ENCODE measurements around the gene GPR15LG.

GPR15LG gene

GRCh38 chr10:84205049-84205852 is 31.6 kb downstream of the GPR15LG start:
- peak; percentile 60 to 93 (median 83) for DNase-seq
- intact Hi-C loops (cut with DNase I): loop anchor here (2.0 kb wide), 1 partner anchor 66 kb away; the partner anchor contains the start of gene GHITM

- no peak for DNase-seq
- intact Hi-C loops (cut with DNase I): loop anchor here (2.0 kb wide), 1 partner anchor 67 kb away; the partner anchor contains the start of gene GHITM
Measured at GRCh38 chr10:84205853-84206525, 32.4 kb downstream of the GPR15LG start.

- intact Hi-C loops (cut with DNase I): no loop called here
- no peak for DNase-seq
Measured at GRCh38 chr10:84208023-84208422, 34.4 kb downstream of the GPR15LG start.

- intact Hi-C loops (cut with DNase I): no loop called here
- DNase-seq: no peak
Measured at GRCh38 chr10:84211566-84211965, 38.0 kb downstream of the GPR15LG start.

- no peak for DNase-seq
- intact Hi-C loops (cut with DNase I): no loop called here
Measured at GRCh38 chr10:84212014-84212413, 38.4 kb downstream of the GPR15LG start.

- intact Hi-C loops (cut with DNase I): no loop called here
- no peak for DNase-seq
Measured at GRCh38 chr10:84213076-84213475, 39.5 kb downstream of the GPR15LG start.

- no peak for DNase-seq
Measured at GRCh38 chr10:84214046-84214572, 40.5 kb downstream of the GPR15LG start.

GRCh38 chr10:84214612-84215235 is 41.1 kb downstream of the GPR15LG start:
- peak in 27 of 42 donors; percentile 32 to 76 (median 50) for DNase-seq
- intact Hi-C loops (cut with DNase I): no loop called here

More at GRCh38 chr10:84214046-84214572, 40.5 kb downstream of the GPR15LG start:
- intact Hi-C loops (cut with DNase I): no loop called here

- DNase-seq: no peak
- intact Hi-C loops (cut with DNase I): no loop called here
Measured at GRCh38 chr10:84216834-84217233, 43.2 kb downstream of the GPR15LG start.

- DNase-seq: no peak
- intact Hi-C loops (cut with DNase I): no loop called here
Measured at GRCh38 chr10:84217746-84218145, 44.1 kb downstream of the GPR15LG start.

GRCh38 chr10:84221916-84222315 is 48.3 kb downstream of the GPR15LG start:
- no peak for DNase-seq
- intact Hi-C loops (cut with DNase I): no loop called here

- no peak for DNase-seq
- intact Hi-C loops (cut with DNase I): no loop called here
Measured at GRCh38 chr10:84224411-84225028, 50.9 kb downstream of the GPR15LG start.

- no peak for DNase-seq
- intact Hi-C loops (cut with DNase I): no loop called here
Measured at GRCh38 chr10:84225427-84226173, 52.0 kb downstream of the GPR15LG start, which contains the start of gene LRIT2. Gene LRIT2, minus strand, starts transcription at chr10:84225544. Its CDS starts 24 bp downstream, at chr10:84225520.

GRCh38 chr10:84226616-84227015 is 53.0 kb downstream of the GPR15LG start:
- intact Hi-C loops (cut with DNase I): no loop called here
- no peak for DNase-seq

- DNase-seq: peak in 32 of 42 donors; percentile 20 to 86 (median 50)
- intact Hi-C loops (cut with DNase I): no loop called here
Measured at GRCh38 chr10:84227810-84228209, 54.2 kb downstream of the GPR15LG start.

- intact Hi-C loops (cut with DNase I): no loop called here
- no peak for DNase-seq
Measured at GRCh38 chr10:84230359-84230758, 56.8 kb downstream of the GPR15LG start.

- intact Hi-C loops (cut with DNase I): no loop called here
- DNase-seq: no peak
Measured at GRCh38 chr10:84232376-84232775, 58.8 kb downstream of the GPR15LG start.

GRCh38 chr10:84233940-84234339 is 60.3 kb downstream of the GPR15LG start:
- DNase-seq: peak in 3 of 42 donors; percentile 19 to 31 (median 23)
- intact Hi-C loops (cut with DNase I): no loop called here
